HCT116 (cell line): ENCODE results near the gene MROH7.

Experiments
- CEBPB ChIP-seq: IDR thresholded peaks from 2 replicates; pipeline ENCODE4 v1.6.1; 2012; ENCODE audit warnings: low read depth
- CTCF ChIP-seq, 3 experiments: fragments of 200-600 bp in 1 of 3; sonication (generic) in 1 of 3; IDR thresholded peaks in 2 of 3; conservative IDR thresholded peaks in 1 of 3; 2 replicates each; pipeline ENCODE4 v1.5.1; 2012 to 2017; ENCODE audit warnings: low read depth in 2 of 3, low read length in 2 of 3, antibody characterized with exemption in 1 of 3, borderline replicate concordance in 1 of 3, control low read depth in 1 of 3, mild to moderate bottlenecking in 1 of 3, mixed read lengths in 1 of 3, mixed run types in 1 of 3, moderate library complexity in 1 of 3; ENCODE audit not compliant: insufficient read depth in 1 of 3
- ELF1 ChIP-seq: IDR thresholded peaks from 2 replicates; pipeline ENCODE4 v1.6.1; 2012; ENCODE audit warnings: low read depth, borderline replicate concordance
- EZH2 ChIP-seq: fragments of 200-600 bp; sonication (generic); IDR thresholded peaks from 2 replicates; pipeline ENCODE4 v1.6.1; 2017; ENCODE audit warnings: antibody characterized with exemption, mixed run types
- FOSL1 ChIP-seq: IDR thresholded peaks from 2 replicates; pipeline ENCODE4 v1.6.1; 2012; ENCODE audit warnings: low read depth
- MAX ChIP-seq: IDR thresholded peaks from 2 replicates; pipeline ENCODE4 v1.6.1; 2012
- POLR2AphosphoS5 ChIP-seq: IDR thresholded peaks from 2 replicates; pipeline ENCODE4 v1.6.1; 2011; ENCODE audit warnings: mild to moderate bottlenecking, low read depth, low read length, moderate library complexity
- SRF ChIP-seq: IDR thresholded peaks from 2 replicates; pipeline ENCODE4 v1.6.1; 2012; ENCODE audit warnings: low read depth
- TCF7L2 ChIP-seq: IDR thresholded peaks from 2 replicates; pipeline ENCODE4 v1.7.0; 2011; ENCODE audit warnings: borderline replicate concordance, inconsistent platforms; ENCODE audit not compliant: insufficient read depth, insufficient read length; ENCODE audit errors: extremely low read depth
- YY1 ChIP-seq: IDR thresholded peaks from 2 replicates; pipeline ENCODE4 v1.6.1; 2011; ENCODE audit warnings: low read length, low read depth, moderate library complexity, mild to moderate bottlenecking; ENCODE audit not compliant: insufficient replicate concordance; ENCODE audit errors: extremely low read depth

GRCh38 chr1:54750596-54750995 is 109.0 kb downstream of the MROH7 start:
- TF ChIP-seq YY1 (no peak), CTCF (IDR thresholded peaks at IDR 0.05 in 2 of 3, conservative IDR thresholded peaks at IDR 0.05 in 1 of 3; ENCODE audit: borderline replicate concordance in 1 of 3, insufficient read depth in 1 of 3, low read depth in 2 of 3, low read length in 2 of 3) (no peak), ELF1 (no peak), TCF7L2 (no peak), EZH2 (no peak), FOSL1 (no peak), POLR2AphosphoS5 (no peak), CEBPB (no peak), MAX (no peak), SRF (no peak)
